HG03060 (cell line): ENCODE measurements around the gene ACE2.
"Not testable (repeated sequence)": the region's sequence is repeated elsewhere in the genome, so short reads cannot be mapped to it uniquely, and the experiment has no call there.

ENCODE experiments used
- ATAC-seq: cut with Tn5 transposase; IDR thresholded peaks from one replicate; pipeline ENCODE4 v1.9.1; 2021; ENCODE audit warnings: low read depth, moderate number of reproducible peaks; ENCODE audit not compliant: unreplicated experiment

The ACE2 gene

GRCh38 chrX:15600745-15601144, at the start of gene ACE2:
Gene ACE2, minus strand, starts transcription at chrX:15600960. Its CDS starts 49 bp downstream, at chrX:15600911.
- ATAC-seq = no peak

- not testable (repeated sequence) for ATAC-seq
Measured at GRCh38 chrX:15647510-15647909, 46.8 kb upstream of the ACE2 start.

GRCh38 chrX:15646543-15646942, 45.8 kb upstream of the ACE2 start:
- no peak for ATAC-seq

GRCh38 chrX:15646031-15646430, 45.3 kb upstream of the ACE2 start:
- ATAC-seq = no peak

GRCh38 chrX:15645266-15645665, 44.5 kb upstream of the ACE2 start:
- ATAC-seq = no peak

- ATAC-seq = no peak
Measured at GRCh38 chrX:15644560-15644872, 43.8 kb upstream of the ACE2 start.

GRCh38 chrX:15643786-15644559, 43.2 kb upstream of the ACE2 start:
- no peak for ATAC-seq

GRCh38 chrX:15631637-15632036, 30.9 kb upstream of the ACE2 start:
- no peak for ATAC-seq

GRCh38 chrX:15623054-15623453, 22.3 kb upstream of the ACE2 start:
- ATAC-seq = no peak

GRCh38 chrX:15619053-15619755, 18.4 kb upstream of the ACE2 start:
- no peak for ATAC-seq

- no peak for ATAC-seq
Measured at GRCh38 chrX:15617111-15617510, 16.4 kb upstream of the ACE2 start.

GRCh38 chrX:15616531-15616930, 15.8 kb upstream of the ACE2 start:
- no peak for ATAC-seq

GRCh38 chrX:15607067-15607466, 6.3 kb upstream of the ACE2 start:
- no peak for ATAC-seq

- ATAC-seq = no peak
Measured at GRCh38 chrX:15606136-15606535, 5.4 kb upstream of the ACE2 start.

- no peak for ATAC-seq
Measured at GRCh38 chrX:15605226-15605625, 4.5 kb upstream of the ACE2 start.

- ATAC-seq = no peak
Measured at GRCh38 chrX:15602761-15603160, 2.0 kb upstream of the ACE2 start.

GRCh38 chrX:15601932-15602331, 1.2 kb upstream of the ACE2 start:
- no peak for ATAC-seq

GRCh38 chrX:15600049-15600448, 711 bp downstream of the ACE2 start:
- no peak for ATAC-seq

- no peak for ATAC-seq
Measured at GRCh38 chrX:15599461-15599860, 1.3 kb downstream of the ACE2 start.

- no peak for ATAC-seq
Measured at GRCh38 chrX:15598026-15598425, 2.7 kb downstream of the ACE2 start.

- no peak for ATAC-seq
Measured at GRCh38 chrX:15594371-15594770, 6.4 kb downstream of the ACE2 start.
